ENCODE results near the gene AFG3L2. TPM values are rescaled to one million over a fixed set of nuclear protein-coding genes. Genes with fewer than 3 reads are reported as not detected.

Gene AFG3L2
- total RNA-seq, 6 experiments from 2014 or later, result 35.2 to 44.4 (median 39.0) TPM

GRCh38 chr18:12369211-12369610, 7.8 kb downstream of the AFG3L2 start:
- Mint-ChIP-seq H3K9me3 (no peaks in the 10 kb centered on the region), H3K4me1 (ENCODE audit: low read depth) (peaks cover 19% of the 10 kb centered on the region), H3K27me3 (ENCODE audit: insufficient read depth) (no peaks in the 10 kb centered on the region), H3K4me3 (no peak overlapping the region), H3K27ac (no peak overlapping the region), H3K36me3 (ENCODE audit: low read depth) (peaks cover 21% of the 10 kb centered on the region)
- DNase-seq, result no peak
- TF ChIP-seq, protein P1, sequence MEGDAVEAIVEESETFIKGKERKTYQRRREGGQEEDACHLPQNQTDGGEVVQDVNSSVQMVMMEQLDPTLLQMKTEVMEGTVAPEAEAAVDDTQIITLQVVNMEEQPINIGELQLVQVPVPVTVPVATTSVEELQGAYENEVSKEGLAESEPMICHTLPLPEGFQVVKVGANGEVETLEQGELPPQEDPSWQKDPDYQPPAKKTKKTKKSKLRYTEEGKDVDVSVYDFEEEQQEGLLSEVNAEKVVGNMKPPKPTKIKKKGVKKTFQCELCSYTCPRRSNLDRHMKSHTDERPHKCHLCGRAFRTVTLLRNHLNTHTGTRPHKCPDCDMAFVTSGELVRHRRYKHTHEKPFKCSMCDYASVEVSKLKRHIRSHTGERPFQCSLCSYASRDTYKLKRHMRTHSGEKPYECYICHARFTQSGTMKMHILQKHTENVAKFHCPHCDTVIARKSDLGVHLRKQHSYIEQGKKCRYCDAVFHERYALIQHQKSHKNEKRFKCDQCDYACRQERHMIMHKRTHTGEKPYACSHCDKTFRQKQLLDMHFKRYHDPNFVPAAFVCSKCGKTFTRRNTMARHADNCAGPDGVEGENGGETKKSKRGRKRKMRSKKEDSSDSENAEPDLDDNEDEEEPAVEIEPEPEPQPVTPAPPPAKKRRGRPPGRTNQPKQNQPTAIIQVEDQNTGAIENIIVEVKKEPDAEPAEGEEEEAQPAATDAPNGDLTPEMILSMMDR (IDR thresholded peaks at IDR 0.05), result no peak

DNA sequence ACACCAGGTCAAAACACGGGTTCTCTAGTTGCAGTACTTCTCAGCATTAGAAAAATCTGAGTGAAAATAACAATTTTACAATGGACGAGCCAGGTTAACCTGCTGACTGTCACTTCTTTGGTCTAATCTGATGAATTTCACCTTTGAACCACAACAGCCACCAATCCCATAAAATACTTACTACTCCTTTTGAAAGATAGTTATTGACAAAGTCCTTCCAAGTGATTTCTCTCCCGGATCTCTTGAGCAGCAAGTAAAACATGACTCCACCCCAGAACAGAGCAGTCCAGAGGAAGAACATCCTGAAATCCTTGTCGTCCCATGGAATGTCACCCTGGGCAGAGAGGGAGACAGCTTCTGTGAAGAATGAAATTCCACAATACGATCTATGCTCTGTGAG, 10.2 kb downstream of the AFG3L2 start:
- TF ChIP-seq, protein P1 (IDR thresholded peaks at IDR 0.05), result no peak
- Mint-ChIP-seq H3K4me1 (ENCODE audit: low read depth) (peaks cover 5% of the 10 kb centered on the region), H3K36me3 (ENCODE audit: low read depth) (peaks cover 24% of the 10 kb centered on the region), H3K27me3 (ENCODE audit: insufficient read depth) (no peaks in the 10 kb centered on the region), H3K9me3 (no peaks in the 10 kb centered on the region), H3K4me3 (no peak overlapping the region), H3K27ac (peak overlapping the region; percentile 3; the same call in 1 of the 2 replicates)
- DNase-seq, result no peak

GRCh38 chr18:12366379-12366778, 10.6 kb downstream of the AFG3L2 start:
- TF ChIP-seq, protein P1 (IDR thresholded peaks at IDR 0.05), result no peak
- Mint-ChIP-seq H3K27ac (no peak overlapping the region), H3K27me3 (ENCODE audit: insufficient read depth) (no peaks in the 10 kb centered on the region), H3K4me3 (no peak overlapping the region), H3K36me3 (ENCODE audit: low read depth) (peaks cover 24% of the 10 kb centered on the region), H3K4me1 (ENCODE audit: low read depth) (peaks cover 6% of the 10 kb centered on the region), H3K9me3 (no peaks in the 10 kb centered on the region)
- no peak for DNase-seq

DNA sequence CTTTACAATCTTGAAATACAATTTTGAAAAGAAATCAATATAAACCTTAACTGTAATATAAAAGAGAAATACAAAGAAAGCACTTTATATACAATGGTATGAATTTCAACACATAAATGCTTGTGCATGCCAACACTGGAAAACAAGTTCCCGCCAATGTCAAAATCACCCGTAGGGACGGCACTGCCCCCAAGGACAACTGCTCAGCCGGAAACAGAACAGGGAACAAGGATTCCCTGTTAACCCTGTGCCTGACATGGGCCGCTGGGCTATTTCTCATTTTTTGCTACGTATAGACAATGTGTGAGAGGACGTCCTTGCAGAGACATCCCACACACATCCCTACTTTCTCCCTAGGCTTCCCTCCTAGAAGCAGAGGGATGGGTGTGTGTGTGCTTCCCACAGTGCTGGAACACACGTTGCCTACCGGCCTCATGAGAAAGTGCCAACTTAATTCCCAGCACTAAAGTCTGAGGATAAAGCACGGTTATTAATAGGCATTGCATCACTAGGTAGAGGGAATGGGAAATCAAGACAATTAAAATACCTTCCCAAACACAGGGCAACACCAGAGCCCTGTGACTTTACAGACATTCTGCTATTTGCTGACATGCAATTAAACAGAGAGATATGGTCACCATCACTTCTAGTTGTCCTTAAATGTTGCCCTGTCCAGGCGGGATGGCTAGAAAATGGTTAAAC, 14.4 kb downstream of the AFG3L2 start:
- TF ChIP-seq, protein P1 (IDR thresholded peaks at IDR 0.05), result no peak
- no peaks in the 10 kb centered on the region for H3K27me3 Mint-ChIP-seq (ENCODE audit: insufficient read depth)

GRCh38 chr18:12361770-12362378, 15.2 kb downstream of the AFG3L2 start:
- TF ChIP-seq, protein P1 (IDR thresholded peaks at IDR 0.05), result no peak
- 0 out of 2 replicates have a peak overlapping the region, but pooled peaks have one; percentile 45 for H3K27ac Mint-ChIP-seq
- H3K9me3 Mint-ChIP-seq, result no peaks in the 10 kb centered on the region
- no peaks in the 10 kb centered on the region for H3K27me3 Mint-ChIP-seq (ENCODE audit: insufficient read depth)
- H3K4me3 Mint-ChIP-seq, result no peak overlapping the region
- H3K36me3 Mint-ChIP-seq (ENCODE audit: low read depth), result peaks cover 31% of the 10 kb centered on the region
- DNase-seq, result peak; percentile 12
- H3K4me1 Mint-ChIP-seq (ENCODE audit: low read depth), result peaks cover 22% of the 10 kb centered on the region

More for the DNA sequence above, 14.4 kb downstream of the AFG3L2 start:
- Mint-ChIP-seq H3K4me3 (no peak overlapping the region), H3K36me3 (ENCODE audit: low read depth) (peaks cover 36% of the 10 kb centered on the region), H3K27ac (no peak overlapping the region), H3K4me1 (ENCODE audit: low read depth) (peaks cover 22% of the 10 kb centered on the region), H3K9me3 (no peaks in the 10 kb centered on the region)
- DNase-seq, result no peak
